ENCODE results near the gene PRKX. TPM values are rescaled to one million over a fixed set of nuclear protein-coding genes. Genes with fewer than 3 reads are reported as not detected.

PRKX gene
- total RNA-seq = 11.2 and 15.5 TPM in 2 replicates

GRCh38 chrX:3713225-3713936 is at the start of gene PRKX:
Gene PRKX (minus strand): TSS chrX:3713649. CDS start chrX:3713253, 396 bp downstream.

